B cell (primary cell): ENCODE measurements around the gene KLRB1. TPM values are rescaled to one million over a fixed set of nuclear protein-coding genes. Genes with fewer than 3 reads are reported as not detected.
"Not testable (repeated sequence)": the region's sequence is repeated elsewhere in the genome, so short reads cannot be mapped to it uniquely, and the experiment has no call there.

ENCODE experiments used
- ATAC-seq: fragments of 200-7000 bp; cut with Tn5 transposase; one replicate; pipeline ENCODE4 v1.10.0; 2021; ENCODE audit warnings: low read depth, mild to moderate bottlenecking, moderate number of reproducible peaks, moderate library complexity
- CTCF ChIA-PET: fragments of 350-600 bp; sonication (Branson Sonifier 250); formaldehyde crosslinking; loops from one replicate; lab custom pipeline; 2021; ENCODE audit warnings: antibody characterized with exemption, inconsistent platforms; lab: Charles Lee
- POLR2A ChIA-PET: fragments of 350-600 bp; sonication (Branson Sonifier 250); formaldehyde crosslinking; loops from one replicate; lab custom pipeline; 2021; ENCODE audit warnings: antibody characterized with exemption; lab: Charles Lee
- DNase-seq: peaks from one replicate; pipeline ENCODE4 v3.0.0; 2013
- H2AFZ ChIP-seq: 2 replicates; pipeline ENCODE4 v1.6.1; 2012; ENCODE audit warnings: mild to moderate bottlenecking, low read depth, low read length; ENCODE audit not compliant: insufficient read depth, poor library complexity, severe bottlenecking
- H3K27ac ChIP-seq, 2 donors: 1 replicate in 1 of 2; 2 replicates in 1 of 2; pipeline ENCODE4 v1.5.1; 2012 to 2013; ENCODE audit warnings: low read length in 2 of 2, mild to moderate bottlenecking in 2 of 2, moderate library complexity in 1 of 2
- H3K27me3 ChIP-seq, 4 experiments: fragments of 200-600 bp in 1 of 4; sonication (generic) in 1 of 4; replicated peaks in 1 of 4; 1 replicate in 2 of 4; 2 replicates in 2 of 4; pipeline versions ENCODE4 v1.6.1 to v1.7.0; 2013 to 2016; ENCODE audit warnings: low read length in 3 of 4, mild to moderate bottlenecking in 2 of 4, mixed read lengths in 1 of 4, moderate library complexity in 1 of 4; ENCODE audit not compliant: insufficient read depth in 4 of 4, control insufficient read depth in 3 of 4; ENCODE audit errors: control extremely low read depth in 1 of 4
- H3K36me3 ChIP-seq, 2 experiments: replicated peaks in 1 of 2; 1 replicate in 1 of 2; 2 replicates in 1 of 2; pipeline versions ENCODE4 v1.6.1 to v1.7.1; 2013; ENCODE audit warnings: low read length in 1 of 2; ENCODE audit not compliant: insufficient read depth in 2 of 2, control insufficient read depth in 1 of 2; ENCODE audit errors: control extremely low read depth in 1 of 2, extremely low read depth in 1 of 2
- H3K4me1 ChIP-seq, 2 donors: fragments of 200-600 bp in 1 of 2; sonication (generic) in 1 of 2; 1 replicate in 1 of 2; 2 replicates in 1 of 2; pipeline versions ENCODE4 v1.5.1 to v1.6.1; 2013 to 2017; ENCODE audit warnings: low read length in 2 of 2; ENCODE audit not compliant: control insufficient read depth in 2 of 2, insufficient read depth in 2 of 2
- H3K4me2 ChIP-seq: replicated peaks from 2 replicates; pipeline ENCODE3; 2012; ENCODE audit warnings: mild to moderate bottlenecking, low read depth, low read length; ENCODE audit not compliant: poor library complexity, severe bottlenecking
- H3K4me3 ChIP-seq, 5 experiments: fragments of 200-600 bp in 1 of 5; sonication (generic) in 1 of 5; 1 replicate in 3 of 5; 2 replicates in 2 of 5; pipeline versions ENCODE4 v1.5.1 to v1.7.0; 2011 to 2016; ENCODE audit warnings: low read length in 4 of 5, mild to moderate bottlenecking in 4 of 5, low read depth in 2 of 5, control low read depth in 1 of 5, moderate library complexity in 1 of 5; ENCODE audit not compliant: insufficient read depth in 1 of 5; ENCODE audit errors: control extremely low read depth in 1 of 5, extremely low read depth in 1 of 5
- H3K79me2 ChIP-seq: fragments of 200-600 bp; sonication (generic); one replicate; pipeline ENCODE4 v1.6.0; 2016; ENCODE audit warnings: low read length; ENCODE audit not compliant: control insufficient read depth, insufficient read depth
- H3K9ac ChIP-seq: fragments of 200-600 bp; sonication (generic); 2 replicates; pipeline ENCODE4 v1.6.1; 2017; ENCODE audit warnings: mild to moderate bottlenecking, low read length, moderate library complexity
- H3K9me3 ChIP-seq, 3 donors: one replicate each; pipeline versions ENCODE4 v1.6.1 to v1.7.1; 2013; ENCODE audit warnings: low read length in 2 of 3; ENCODE audit not compliant: control insufficient read depth in 2 of 3, insufficient read depth in 1 of 3; ENCODE audit errors: control extremely low read depth in 1 of 3
- H4K20me1 ChIP-seq: 2 replicates; pipeline ENCODE4 v1.6.0; 2012; ENCODE audit warnings: mild to moderate bottlenecking, low read length; ENCODE audit not compliant: insufficient read depth, control insufficient read depth, poor library complexity, severe bottlenecking
- H3K27ac Mint-ChIP-seq: one replicate; pipeline ENCODE4 v1.8.0; 2021; ENCODE audit warnings: mixed read lengths
- H3K27me3 Mint-ChIP-seq: one replicate; pipeline ENCODE4 v1.8.0; 2021; ENCODE audit warnings: mixed read lengths
- H3K4me1 Mint-ChIP-seq: one replicate; pipeline ENCODE4 v1.8.0; 2021; ENCODE audit warnings: mixed read lengths
- H3K4me3 Mint-ChIP-seq: one replicate; pipeline ENCODE4 v1.8.0; 2021; ENCODE audit warnings: mixed read lengths
- H3K9me3 Mint-ChIP-seq: one replicate; pipeline ENCODE4 v1.8.0; 2022; ENCODE audit warnings: mixed read lengths; ENCODE audit not compliant: insufficient read depth
- EZH2 ChIP-seq: IDR thresholded peaks from 2 replicates; pipeline ENCODE4 v1.6.1; 2012; ENCODE audit warnings: borderline replicate concordance, low read depth, mild to moderate bottlenecking, moderate library complexity, low read length; ENCODE audit not compliant: insufficient read depth, poor library complexity, severe bottlenecking
- WGBS: methylation state at CpG from one replicate; pipeline ENCODE4 v1.1.5; 2013; ENCODE audit warnings: missing lambda C conversion rate; ENCODE audit not compliant: insufficient coverage; 5-methylcytosine and 5-hydroxymethylcytosine counted together
- intact Hi-C: fragments of 100-400 bp; cut with micrococcal nuclease; formaldehyde crosslinking; loops from one replicate; pipeline ENCODE4 v1.10.0; 2022
- polyA plus RNA-seq: library from polyadenylated mRNA; depleted of rRNA; stranded (reverse); fragments of >200 nt; gene quantifications from 2 replicates; pipeline ENCODE4 v1.2.3, GENCODE V29; 2012
- total RNA-seq, 2 donors: library from RNA; stranded (reverse); fragments of 120-200 nt in 1 of 2; gene quantifications; 1 replicate in 1 of 2; 2 replicates in 1 of 2; pipeline versions ENCODE4 v1.2.3 to v1.2.4, GENCODE V29; 2013 to 2022
- TF ChIP-seq, protein P1 (sequence below): fragments of 200-600 bp; IDR thresholded peaks from one replicate; pipeline ENCODE4 v1.8.0; 2022; ENCODE audit warnings: antibody characterized with exemption, mild to moderate bottlenecking

KLRB1 gene
- total and polyA plus RNA-seq, 2 donors (not counting 1 experiment from before 2014, with no cell fraction given): 0.12 TPM; not detected in 1

- Histone ChIP-seq H3K4me3 (no peak overlapping the region), H3K79me2 (no peaks in the 10 kb centered on the region), H3K27ac (no peak overlapping the region), H3K9me3 (peaks cover 0 to 5% (median 1%) of the 10 kb centered on the region in 3 donors), H4K20me1 (no peaks in the 10 kb centered on the region), H3K27me3 (no peaks in the 10 kb centered on the region), H3K4me1 (no peaks in the 10 kb centered on the region), H2AFZ (no peak overlapping the region), H3K4me2 (no peak overlapping the region), H3K9ac (no peak overlapping the region), H3K36me3 (no peaks in the 10 kb centered on the region)
- DNase-seq (no peak), ATAC-seq (no peak)
- H3K4me3 Mint-ChIP-seq: no peak overlapping the region
- ChIA-PET POLR2A (no interaction called here), CTCF (interaction anchor here (0.8 to 2.3 kb wide), 3 partner anchors 23 to 126 kb away, joined by 3 to 10 read pairs (median 4); no protein-coding TSS in a partner anchor)
- H3K4me1 Mint-ChIP-seq: peaks cover 16% of the 10 kb centered on the region
- no CpG with 5 or more reads among the region's 3 CpGs for WGBS
- no peaks in the 10 kb centered on the region for H3K27me3 Mint-ChIP-seq
- intact Hi-C loops: no loop called here
- H3K27ac Mint-ChIP-seq: no peak overlapping the region
- peaks cover 4% of the 10 kb centered on the region for H3K9me3 Mint-ChIP-seq
- TF ChIP-seq, protein P1, sequence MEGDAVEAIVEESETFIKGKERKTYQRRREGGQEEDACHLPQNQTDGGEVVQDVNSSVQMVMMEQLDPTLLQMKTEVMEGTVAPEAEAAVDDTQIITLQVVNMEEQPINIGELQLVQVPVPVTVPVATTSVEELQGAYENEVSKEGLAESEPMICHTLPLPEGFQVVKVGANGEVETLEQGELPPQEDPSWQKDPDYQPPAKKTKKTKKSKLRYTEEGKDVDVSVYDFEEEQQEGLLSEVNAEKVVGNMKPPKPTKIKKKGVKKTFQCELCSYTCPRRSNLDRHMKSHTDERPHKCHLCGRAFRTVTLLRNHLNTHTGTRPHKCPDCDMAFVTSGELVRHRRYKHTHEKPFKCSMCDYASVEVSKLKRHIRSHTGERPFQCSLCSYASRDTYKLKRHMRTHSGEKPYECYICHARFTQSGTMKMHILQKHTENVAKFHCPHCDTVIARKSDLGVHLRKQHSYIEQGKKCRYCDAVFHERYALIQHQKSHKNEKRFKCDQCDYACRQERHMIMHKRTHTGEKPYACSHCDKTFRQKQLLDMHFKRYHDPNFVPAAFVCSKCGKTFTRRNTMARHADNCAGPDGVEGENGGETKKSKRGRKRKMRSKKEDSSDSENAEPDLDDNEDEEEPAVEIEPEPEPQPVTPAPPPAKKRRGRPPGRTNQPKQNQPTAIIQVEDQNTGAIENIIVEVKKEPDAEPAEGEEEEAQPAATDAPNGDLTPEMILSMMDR: no peak
- TF ChIP-seq EZH2: no peak
These were observed 17.3 kb upstream of the KLRB1 start for GRCh38 chr12:9625019-9625418.

GRCh38 chr12:9619411-9620179 is 11.9 kb upstream of the KLRB1 start:
- peaks cover 40% of the 10 kb centered on the region for H3K4me1 Mint-ChIP-seq
- Histone ChIP-seq H3K4me2 (no peak overlapping the region), H3K9me3 (peaks cover 0 to 1% (median 0%) of the 10 kb centered on the region in 3 donors), H2AFZ (no peak overlapping the region), H4K20me1 (no peaks in the 10 kb centered on the region), H3K27me3 (no peaks in the 10 kb centered on the region), H3K79me2 (no peaks in the 10 kb centered on the region), H3K9ac (no peak overlapping the region), H3K27ac (no peak overlapping the region), H3K4me3 (no peak overlapping the region), H3K4me1 (peaks cover 35 to 37% of the 10 kb centered on the region in 2 donors), H3K36me3 (no peaks in the 10 kb centered on the region)
- H3K27ac Mint-ChIP-seq: peak overlapping the region; percentile 54
- WGBS: 100% methylated on average over 1 of the region's 6 CpGs
- H3K27me3 Mint-ChIP-seq: no peaks in the 10 kb centered on the region
- DNase-seq (no peak), ATAC-seq (no peak)
- peaks cover 2% of the 10 kb centered on the region for H3K9me3 Mint-ChIP-seq
- intact Hi-C loops: loop anchor here (5.0 kb wide), 2 partner anchors 178 to 287 kb away; no protein-coding TSS in a partner anchor
- ChIA-PET CTCF (no interaction called here), POLR2A (no interaction called here)
- TF ChIP-seq, protein P1: no peak
- TF ChIP-seq EZH2: no peak
- no peak overlapping the region for H3K4me3 Mint-ChIP-seq

DNA sequence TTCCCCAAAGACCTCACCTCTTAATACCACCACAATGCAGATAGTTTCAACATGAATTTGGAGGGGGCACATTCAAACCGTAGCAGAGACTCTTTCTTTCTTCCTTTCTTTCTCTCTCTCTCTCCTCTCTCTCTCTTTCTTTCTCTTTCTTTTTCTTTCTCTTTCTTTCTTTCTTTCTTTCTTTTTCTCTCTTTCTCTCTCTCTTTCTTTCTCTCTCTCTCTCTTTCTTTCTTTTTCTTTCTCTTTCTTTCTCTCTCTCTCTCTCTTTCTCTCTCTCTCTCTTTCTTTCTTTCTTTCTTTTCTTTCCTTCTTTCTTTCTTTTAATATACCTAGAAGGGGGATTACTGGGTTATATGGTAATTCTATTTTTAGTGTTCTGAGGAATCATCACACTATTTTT is 11.2 kb upstream of the KLRB1 start:
- H3K4me1 Mint-ChIP-seq: peaks cover 47% of the 10 kb centered on the region
- H3K27me3 Mint-ChIP-seq, POLR2A ChIA-PET, H3K9me3 ChIP-seq, DNase-seq, H3K27ac Mint-ChIP-seq, H3K9ac ChIP-seq, H3K9me3 Mint-ChIP-seq, H3K79me2 ChIP-seq, H3K4me3 ChIP-seq, H2AFZ ChIP-seq, H3K4me2 ChIP-seq, H3K4me3 Mint-ChIP-seq, H3K27me3 ChIP-seq, H3K36me3 ChIP-seq, ATAC-seq, H3K27ac ChIP-seq, H4K20me1 ChIP-seq: not testable (repeated sequence)
- intact Hi-C loops: loop anchor here (5.0 kb wide), 2 partner anchors 178 to 287 kb away; no protein-coding TSS in a partner anchor
- WGBS: 40% methylated on average over 1 of the region's 1 CpG
- peaks cover 35 to 37% of the 10 kb centered on the region in 2 donors for H3K4me1 ChIP-seq
- CTCF ChIA-PET: interaction anchor here (2.1 kb wide), 1 partner anchor 124 kb away, joined by 5 read pairs; no protein-coding TSS in a partner anchor
